ENCODE results near the gene SP6.

GRCh38 chr17:47869114-47869513, 18.2 kb upstream of the SP6 start:
- TF ChIP-seq POLR2AphosphoS5 (IDR thresholded peaks at IDR 0.05): no peak
- TF ChIP-seq, protein P1, sequence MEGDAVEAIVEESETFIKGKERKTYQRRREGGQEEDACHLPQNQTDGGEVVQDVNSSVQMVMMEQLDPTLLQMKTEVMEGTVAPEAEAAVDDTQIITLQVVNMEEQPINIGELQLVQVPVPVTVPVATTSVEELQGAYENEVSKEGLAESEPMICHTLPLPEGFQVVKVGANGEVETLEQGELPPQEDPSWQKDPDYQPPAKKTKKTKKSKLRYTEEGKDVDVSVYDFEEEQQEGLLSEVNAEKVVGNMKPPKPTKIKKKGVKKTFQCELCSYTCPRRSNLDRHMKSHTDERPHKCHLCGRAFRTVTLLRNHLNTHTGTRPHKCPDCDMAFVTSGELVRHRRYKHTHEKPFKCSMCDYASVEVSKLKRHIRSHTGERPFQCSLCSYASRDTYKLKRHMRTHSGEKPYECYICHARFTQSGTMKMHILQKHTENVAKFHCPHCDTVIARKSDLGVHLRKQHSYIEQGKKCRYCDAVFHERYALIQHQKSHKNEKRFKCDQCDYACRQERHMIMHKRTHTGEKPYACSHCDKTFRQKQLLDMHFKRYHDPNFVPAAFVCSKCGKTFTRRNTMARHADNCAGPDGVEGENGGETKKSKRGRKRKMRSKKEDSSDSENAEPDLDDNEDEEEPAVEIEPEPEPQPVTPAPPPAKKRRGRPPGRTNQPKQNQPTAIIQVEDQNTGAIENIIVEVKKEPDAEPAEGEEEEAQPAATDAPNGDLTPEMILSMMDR (IDR thresholded peaks at IDR 0.05): no peak
